NCI-H1105 treated with DMSO at 0.1 percent for 48 hours (cell line): ENCODE measurements around the gene L3HYPDH.
"Not testable (repeated sequence)": the region's sequence is repeated elsewhere in the genome, so short reads cannot be mapped to it uniquely, and the experiment has no call there.

Experiments used
- DNase-seq: peaks from one replicate; lab custom pipeline; 2025; lab: John Stamatoyannopoulos, UW

Gene L3HYPDH

DNA sequence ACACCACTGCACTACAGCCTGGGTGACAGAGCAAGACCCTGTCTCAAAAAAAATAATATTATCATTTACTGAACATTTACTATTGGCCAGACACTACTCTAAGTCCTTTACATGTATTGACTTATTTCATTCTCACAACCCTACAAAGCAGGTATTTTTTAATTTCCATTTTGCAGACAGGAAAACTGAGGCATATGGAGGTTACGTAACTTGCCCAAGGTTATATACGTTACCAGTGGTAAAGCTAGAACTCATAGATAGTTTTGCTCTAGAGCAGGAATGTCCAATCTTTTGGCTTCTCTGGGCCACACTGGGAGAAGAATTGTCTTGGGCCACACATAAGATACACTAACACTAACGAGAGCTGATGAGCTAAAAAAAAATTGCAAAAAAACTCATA, 5.7 kb downstream of the L3HYPDH start:
- DNase-seq, result no peak

DNA sequence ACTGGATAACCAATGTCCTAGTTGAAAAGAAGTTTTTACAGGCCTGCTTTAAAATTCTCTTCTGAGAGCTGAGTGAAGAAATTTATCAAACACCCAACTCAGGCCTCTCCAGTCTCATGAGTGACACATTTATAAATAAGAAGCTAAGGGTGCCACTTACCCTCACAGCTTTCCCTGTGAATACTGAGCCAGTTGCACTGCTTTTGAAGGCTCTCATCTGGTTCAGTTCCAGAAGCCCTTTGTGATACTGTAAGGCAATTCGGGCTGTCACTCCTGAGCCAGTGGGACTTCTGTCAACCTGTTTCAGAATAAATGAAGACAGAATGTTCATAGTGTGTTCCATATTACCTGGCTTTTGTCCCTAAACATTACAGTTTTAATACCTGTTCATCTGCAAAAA, 8.5 kb downstream of the L3HYPDH start:
- no peak for DNase-seq

DNA sequence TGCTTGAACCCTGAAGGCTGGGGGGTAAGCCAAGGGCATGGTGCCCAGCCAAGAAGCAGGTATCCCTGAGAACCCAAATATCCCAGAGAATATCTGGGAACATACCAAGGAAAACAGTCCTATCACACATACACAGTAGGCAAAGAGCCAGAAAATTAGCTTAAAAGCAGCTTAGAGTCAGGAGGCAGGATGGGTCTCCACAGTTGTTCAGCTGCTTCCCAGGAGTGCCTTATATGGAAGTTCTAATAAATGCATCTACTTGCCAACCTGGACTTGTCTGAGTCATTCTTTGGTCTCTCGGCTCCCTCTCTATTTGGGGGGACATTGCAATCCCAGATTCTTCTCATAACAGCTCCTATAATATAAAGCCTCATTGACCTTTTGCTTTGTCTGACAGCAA, 10.0 kb downstream of the L3HYPDH start:
- no peak for DNase-seq

DNA sequence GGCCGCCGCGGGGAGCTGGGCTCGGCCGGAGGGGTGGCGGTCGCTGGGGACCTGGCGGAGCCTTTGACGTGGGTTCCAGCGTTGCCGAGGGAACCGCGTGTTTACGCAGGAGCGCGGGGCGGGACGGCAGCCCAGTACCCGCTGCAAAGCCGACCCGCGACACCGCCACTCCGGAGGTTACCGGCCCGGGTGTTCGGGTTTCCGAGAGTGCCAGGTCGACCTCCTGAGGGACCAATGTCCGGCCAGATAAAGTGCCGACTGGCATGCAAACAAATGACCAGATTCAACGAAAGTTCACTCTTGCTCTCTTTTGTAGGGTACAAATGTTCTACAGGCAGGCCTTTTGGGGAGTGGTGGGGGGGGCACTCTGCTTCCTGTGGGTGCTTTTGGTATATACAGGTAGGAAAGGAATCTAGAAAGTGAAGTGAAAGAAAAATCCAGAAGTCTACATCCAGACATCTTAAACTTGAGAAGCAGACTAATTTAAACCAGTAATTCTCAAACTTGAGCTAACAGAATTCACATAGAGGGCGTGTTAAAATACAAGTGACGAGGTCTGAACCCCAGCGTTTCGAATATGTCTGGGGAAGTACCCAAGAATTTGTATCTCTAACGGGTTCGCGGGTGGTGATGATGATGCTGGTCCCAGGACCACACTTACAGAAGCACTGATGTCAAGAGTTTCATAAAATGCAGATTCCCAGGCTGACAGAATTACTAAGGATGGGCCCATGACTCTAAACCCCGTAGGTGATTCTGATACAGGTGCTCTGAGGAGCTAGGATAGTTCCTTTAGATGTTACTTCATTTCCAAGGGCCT, 18.7 kb downstream of the L3HYPDH start, which contains the start of gene GPR135:
GPR135 (minus strand) TSS at position 65 of the 820 bp plus-strand sequence. CDS start 154 bp downstream, outside the sequence.
- peak; percentile 61 for DNase-seq

DNA sequence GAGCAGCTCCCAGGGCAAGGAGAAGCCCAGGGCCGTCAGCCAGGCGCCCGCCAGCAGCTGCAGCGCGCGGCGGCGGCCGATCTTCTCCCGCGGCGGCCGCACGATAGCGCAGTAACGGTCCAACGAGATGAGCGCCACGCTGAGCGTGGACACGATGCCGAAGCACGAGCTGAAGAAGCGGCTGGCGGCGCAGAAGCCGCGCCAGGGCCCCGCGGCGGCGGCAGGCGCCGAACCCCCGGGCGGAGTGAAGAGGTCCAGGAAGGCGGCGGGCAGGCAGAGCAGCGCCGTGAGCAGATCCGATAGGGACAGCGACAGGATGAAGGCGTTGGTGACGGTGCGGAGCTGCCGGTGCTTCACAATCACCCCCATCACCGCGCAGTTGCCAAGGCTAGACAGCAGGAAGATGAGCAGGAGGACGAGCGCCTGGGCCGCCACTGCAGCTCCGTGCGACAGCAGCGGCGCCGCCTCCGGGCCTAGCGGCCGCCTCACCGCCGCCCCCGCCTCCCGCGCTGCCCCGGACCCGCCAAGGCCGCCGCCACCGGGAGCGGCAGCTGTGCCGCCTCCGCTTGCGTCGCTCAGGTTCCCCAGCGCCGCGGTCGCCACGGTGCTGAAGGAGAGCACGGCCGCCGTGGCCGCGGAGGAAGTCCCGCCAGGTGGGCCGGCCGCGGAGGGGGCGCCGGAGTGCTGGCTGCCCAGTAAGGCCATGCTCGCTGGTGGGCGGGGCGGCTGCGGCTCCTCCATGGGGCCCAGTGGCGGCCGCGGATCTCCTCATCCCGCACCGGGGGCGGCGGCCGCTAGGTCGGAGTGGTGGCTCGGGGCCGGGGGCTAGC, 19.5 kb downstream of the L3HYPDH start:
- DNase-seq, result peak; percentile 68

DNA sequence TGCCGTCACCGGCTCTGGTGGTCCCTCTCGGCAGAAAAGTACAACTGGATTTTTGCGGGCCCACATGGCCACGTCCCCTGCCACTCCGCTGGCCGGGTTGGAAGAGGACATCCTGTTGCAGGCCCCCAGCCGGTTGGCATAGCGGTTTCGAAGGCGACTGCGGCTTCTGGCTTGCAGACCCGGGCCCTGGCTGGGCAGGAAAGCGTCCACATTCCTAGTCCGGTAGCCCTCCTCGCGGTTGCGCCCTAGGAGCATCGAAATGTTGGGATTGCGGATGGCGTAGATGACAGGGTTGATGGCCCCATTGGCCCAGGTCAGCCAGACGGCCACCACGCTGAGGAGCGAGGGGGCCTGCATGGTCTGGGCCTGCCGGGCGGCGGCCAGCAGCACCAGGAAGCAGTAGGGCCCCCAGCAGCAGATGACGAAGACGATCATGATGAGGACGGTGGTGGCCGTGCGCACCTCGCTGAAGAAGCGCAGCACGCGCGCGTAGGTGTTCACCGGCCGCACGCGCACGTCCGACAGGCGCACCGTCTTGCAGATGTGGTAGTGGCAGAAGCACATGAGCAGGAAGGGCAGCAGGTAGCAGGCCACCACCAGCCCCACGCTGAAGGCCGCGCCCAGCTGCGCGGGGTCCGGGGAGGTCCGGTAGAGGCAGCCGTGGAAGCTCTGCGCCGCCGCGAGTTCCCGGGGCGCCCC, 20.3 kb downstream of the L3HYPDH start:
- DNase-seq, result no peak

DNA sequence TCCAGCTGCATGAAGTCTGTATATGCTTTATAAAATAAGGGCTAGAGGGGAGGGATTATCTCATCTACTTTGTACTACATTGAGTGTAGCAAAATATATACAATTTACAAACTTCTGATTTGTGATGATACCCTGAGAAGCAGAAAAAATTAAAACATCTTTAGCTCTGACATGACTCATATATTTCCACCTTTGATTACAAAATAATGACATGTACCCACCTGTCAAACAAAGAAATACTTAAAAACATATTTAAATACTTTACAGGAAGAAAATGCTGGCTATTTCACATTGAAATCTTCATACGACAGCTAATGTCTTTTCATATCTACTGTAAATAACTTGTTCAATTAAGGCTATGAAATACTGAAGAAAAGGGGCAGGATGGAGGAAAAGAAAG, 22.3 kb downstream of the L3HYPDH start:
- DNase-seq, result no peak

DNA sequence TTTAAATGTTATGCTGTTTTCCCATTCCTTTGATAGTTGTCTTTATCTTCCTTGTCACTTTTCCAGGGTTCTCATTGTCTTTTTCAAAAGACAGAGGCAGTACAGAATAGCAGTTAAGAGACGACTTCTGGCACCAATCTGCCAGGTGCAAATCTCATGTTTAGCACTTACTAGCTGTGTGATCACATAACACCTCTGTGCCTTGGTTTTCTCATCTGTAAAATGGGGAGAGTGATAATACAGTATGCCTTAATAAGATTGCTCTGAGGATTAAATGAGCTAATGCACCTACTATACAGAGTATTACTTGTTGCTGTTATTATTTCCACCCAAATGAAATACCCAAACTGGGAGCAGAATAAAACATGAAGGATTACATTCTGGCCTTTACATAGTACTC, 23.8 kb downstream of the L3HYPDH start:
- no peak for DNase-seq

DNA sequence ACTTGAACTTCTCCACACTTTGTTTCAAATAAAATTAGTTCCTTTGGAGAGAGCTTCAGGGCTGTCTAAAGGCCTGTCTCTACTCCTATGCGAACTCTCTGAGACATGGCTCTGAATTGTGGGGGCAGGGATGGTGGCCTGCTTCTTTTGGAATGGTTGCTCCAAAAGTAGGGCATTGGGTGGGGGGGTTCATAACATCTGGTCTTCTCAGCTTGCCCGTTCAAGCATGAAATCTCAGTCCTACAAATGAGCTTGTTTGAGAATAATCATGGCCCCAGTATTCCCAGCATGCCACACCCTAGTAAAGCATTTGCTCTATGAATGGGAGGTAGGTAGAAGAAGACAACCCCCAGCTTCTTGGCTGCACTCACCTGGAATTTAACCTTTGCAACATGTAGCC, 25.7 kb downstream of the L3HYPDH start:
- DNase-seq, result no peak

DNA sequence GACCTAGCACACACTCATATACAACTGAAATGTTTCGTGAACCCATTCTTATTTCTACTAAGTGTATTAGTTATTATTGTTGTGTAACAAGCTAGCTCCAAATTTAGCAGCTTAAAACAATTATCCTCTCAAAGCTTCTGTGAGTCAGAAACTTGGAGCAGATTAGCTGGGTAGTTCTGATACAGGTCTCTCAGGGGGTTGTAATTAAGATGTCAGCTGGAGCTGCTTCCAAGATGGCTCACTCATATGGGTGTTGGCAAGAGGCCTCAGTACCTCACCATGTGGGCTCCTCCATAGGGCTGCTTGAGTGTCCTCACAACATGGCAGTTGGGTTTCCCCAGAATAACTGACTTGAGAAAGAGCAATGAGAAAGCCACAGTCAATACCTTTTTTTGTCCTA, 28.8 kb downstream of the L3HYPDH start:
- no peak for DNase-seq

DNA sequence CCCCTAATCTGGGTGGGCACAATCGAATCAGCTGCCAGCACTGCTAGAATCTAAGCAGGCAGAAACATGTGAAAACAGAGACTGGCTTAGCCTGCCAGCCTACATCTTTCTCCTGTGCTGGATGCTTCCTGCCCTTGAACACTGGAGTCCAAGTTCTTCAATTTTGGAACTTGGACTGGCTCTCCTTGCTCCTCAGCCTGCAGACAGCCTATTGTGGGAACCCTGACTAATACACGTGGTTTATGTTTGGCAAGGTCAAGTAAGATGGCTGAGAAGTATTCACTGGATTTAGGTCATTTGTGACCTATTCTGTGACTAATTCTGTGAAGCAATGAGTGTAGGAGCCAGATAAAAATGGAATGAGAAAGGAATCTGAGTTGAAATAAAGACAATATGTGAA, 30.1 kb downstream of the L3HYPDH start:
- DNase-seq, result no peak

DNA sequence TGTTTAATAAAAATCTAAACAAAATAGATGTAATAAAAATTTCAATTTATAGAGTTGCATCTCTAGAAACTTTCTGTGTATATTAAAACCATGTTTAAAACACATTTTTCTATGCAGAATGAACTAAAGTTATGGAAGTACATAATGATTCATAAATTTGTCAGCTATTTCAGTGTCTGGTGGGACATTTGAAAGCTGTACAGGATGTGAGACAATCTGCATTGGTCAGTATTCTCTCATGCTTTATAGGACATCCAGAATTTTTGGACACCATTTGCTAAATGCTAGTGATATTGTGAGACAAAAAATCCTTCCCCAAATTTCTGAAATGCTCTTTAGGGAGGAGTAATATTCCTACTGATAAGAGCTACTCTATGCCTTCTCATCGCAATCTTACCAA, 32.4 kb downstream of the L3HYPDH start:
- DNase-seq, result no peak

DNA sequence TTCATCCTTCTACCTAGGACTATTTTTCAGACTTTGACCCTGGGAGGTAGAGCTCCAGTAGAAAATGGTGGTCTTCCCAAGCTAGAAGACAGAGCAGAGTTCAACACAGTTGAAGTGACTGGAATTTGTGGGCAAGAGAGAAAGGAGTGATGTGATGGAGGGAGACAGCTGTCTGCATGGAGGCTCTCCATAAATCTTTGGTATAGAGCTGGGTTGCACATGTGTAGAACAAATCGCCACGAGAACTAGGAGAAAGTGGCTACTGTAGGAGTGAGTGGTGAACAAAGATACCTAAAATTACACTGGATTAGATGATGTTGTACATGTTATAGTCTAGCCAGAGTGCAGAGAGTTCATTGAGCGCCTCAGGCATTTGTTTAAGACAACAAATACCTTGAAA, 33.5 kb downstream of the L3HYPDH start:
- DNase-seq, result no peak

DNA sequence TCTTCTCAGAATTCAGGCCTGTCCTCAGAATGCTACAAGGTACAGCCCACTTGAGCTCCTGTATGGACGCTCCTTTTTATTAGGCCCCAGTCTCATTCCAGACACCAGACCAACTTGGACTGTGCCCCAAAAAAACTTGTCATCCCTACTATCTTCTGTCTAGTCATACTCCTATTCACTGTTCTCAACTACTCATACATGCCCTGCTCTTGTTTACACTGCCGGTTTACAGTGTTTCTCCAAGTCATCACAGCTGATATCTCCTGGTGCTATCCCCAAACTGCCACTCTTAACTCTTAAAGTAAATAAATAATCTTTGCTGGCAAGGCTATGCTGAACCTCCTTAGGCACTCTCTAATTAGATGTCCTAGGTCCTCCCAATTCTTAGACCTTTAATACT, 35.5 kb downstream of the L3HYPDH start:
- DNase-seq, result not testable (repeated sequence)

DNA sequence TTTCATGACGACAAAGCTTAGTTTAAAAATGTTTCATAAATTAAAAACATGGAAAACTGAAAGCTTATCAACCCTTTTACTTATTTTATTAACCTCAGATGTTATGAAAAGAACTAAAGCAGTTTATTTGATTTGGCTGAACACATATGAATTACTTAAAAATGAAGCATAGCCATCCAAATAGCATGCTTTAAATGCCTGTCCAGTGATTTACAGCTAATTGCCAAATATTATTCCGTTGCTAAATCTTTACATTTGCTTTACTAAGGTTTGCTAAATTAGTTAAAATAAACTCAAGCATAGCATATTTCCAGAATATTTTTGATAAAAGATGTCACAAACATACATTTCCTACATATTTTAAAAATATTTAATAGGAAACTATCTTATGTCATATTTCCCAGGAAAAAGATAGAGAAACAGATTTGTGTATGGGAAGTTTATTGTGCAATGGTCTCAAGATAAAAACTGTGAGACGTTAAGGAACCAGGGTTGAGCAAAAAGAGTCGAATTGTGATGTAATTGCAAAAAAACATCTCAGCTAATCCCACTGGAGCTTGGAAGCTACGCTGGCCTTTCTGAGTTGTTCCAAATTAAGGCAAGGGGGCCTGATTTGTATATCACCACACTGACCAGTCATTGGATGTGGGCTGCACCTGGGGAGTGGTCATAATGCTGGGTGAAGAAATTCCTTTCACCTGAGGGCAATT, 44.8 kb downstream of the L3HYPDH start:
- DNase-seq, result no peak

DNA sequence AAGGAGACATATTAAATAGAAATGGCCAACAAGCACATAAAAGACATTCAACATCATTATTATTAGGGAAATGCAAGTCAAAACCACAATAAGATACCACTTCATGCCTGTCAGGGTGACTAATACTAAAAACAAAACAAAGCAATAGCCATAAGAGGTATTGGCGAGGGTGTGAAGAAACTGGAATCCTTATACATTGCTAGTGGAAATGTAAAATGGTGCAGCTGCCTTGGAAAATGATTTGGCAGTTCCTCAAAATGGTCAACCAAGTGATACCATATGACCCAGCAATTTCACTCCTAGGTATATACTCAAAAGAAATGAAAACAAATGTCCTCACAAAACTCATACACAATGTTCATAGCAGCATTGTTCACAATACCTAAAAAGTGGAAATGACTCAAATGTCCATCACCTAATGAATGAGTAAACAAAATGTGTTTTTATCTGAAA, 46.0 kb downstream of the L3HYPDH start:
- DNase-seq, result no peak

DNA sequence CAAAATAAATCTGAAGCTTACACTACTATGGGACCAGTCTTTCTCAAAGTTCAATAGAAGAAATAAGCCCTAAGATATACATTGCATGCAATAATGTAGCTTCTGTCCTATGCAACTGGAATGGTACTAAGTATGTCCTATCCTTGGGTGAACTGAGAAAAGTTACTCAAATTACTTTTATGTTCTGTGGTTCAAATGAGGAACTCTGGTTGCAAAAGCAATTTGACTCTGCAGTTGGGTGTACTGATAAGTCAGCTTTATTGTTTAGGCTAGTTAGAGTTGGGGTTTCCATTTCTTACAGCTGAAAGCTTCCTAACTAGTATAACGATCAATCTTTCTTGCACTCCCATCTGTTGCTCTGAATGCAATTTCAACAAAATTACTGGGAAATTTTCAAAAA, 48.2 kb downstream of the L3HYPDH start:
- DNase-seq, result no peak

DNA sequence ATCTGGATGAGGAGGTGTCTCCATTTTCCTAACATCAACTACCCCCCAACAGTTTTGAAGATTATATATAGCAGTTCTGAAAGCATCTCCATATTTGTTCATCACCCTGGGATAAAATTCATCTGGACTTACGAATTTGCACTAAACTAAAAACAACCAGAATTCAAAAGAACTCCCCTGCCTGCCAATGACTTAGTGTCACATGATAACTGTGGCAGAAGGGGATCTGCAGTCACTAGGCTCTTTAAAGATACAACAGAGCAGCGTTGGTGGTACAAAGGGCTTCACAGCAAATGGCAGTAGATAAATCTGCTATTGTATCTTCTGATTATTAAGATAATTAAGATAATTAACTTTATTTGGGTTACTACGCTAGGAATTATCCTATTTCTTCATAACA, 49.1 kb downstream of the L3HYPDH start:
- no peak for DNase-seq

DNA sequence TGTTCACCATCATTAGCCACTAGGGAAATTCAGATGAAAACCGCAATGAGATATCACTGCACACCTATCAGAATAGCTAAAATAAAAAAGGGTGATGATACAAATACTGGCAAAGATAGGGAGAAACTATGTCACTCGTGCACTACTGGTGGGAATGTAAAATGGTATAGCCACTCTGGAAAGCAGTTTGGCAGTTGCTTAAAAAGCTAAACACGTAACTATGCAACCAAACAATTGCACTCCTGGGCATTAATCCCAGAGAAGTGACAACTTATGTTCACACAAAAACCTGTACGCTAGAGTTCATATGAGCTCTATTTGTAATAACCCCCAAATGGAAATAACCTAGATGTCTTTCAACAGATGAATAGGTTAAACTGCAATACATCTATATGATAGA, 54.4 kb downstream of the L3HYPDH start:
- DNase-seq, result no peak

DNA sequence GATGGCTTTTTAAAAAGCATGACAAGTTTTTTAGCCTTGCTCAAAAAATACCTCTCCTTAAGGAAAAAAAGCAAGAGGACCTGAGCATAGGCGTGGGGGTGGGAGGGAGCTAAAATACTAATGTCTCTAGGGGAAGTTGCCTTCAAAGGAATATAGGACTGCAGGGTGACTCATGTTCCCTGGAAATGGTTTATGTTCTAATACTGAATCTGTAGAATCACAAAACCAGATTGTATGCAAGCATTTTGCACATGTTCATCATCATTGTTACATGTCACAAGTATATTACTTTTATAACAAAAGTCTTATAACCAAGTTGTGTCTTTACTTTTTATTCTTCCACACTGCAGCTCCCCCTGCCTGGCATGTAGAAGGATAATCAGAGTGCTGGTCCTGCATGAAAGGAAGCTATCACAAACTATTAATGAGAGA, 55.6 kb downstream of the L3HYPDH start:
- no peak for DNase-seq

DNA sequence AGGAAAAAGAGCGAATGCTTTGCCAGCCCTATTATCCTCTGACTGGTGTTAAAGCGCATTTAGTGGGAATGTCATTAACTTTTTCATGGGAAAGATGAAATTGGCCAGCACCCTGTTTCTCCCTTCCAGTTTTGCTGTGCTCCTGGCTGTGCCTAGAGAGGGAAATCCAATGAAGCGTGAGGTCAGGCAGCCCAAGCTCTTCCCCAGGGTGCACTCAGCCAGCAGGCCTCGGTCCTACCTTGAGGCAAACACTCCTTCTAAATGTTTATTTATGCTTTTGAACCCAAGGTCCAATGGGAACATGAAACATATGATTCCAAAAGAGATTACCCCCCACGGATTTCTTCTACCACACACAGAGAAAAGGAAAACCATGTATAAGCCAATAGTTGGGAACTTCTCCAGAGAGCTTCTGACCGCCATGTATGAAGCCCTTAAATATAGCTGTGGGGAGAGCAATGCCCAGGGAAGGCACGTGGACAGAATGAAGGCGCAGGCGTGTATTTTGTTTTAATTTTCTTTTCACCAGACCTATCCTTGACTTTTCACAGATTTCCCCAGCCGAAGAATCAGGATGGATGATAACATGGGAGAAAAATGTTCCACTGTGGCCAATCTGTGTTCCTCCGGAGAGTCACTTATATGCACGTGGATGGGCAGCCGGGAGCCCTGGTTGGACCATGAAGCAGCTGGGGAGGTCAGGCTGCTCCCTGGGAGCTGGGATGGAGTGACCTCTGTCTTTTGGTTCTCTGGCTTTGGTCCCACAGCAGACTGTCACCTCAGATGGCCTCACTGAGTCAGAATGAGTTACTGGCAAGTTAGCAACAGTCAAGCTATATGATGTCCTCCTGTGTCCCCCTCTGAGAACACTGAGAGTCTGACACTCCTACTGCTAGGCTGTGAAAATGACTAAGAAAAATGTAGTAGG, 56.3 kb downstream of the L3HYPDH start:
- no peak for DNase-seq
